ENCODE measurements around the gene CDK19. TPM values are rescaled to one million over a fixed set of nuclear protein-coding genes. Genes with fewer than 3 reads are reported as not detected.

Gene CDK19
- total RNA-seq, 4 donors from 2014 or later, result 10.8 to 13.2 (median 12.1) TPM

DNA sequence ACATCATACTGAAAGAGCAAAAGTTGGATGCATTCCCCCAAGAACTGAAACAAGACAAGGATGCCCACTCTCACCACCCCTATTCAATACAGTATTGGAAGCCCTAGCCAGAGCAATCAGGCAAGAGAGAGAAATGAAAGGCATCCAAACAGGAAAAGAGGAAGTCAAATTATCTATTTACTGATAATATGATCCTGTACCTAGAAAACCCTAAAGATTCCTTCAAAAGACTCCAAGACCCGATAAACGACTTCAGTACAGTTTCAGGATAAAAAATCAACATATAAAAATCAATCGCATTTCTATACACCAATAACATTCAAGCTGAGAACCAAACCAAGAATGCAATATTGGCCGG, 14.5 kb downstream of the CDK19 start:
- intact Hi-C loops (cut with DNase I), result no loop called here
- TF ChIP-seq, protein P1, sequence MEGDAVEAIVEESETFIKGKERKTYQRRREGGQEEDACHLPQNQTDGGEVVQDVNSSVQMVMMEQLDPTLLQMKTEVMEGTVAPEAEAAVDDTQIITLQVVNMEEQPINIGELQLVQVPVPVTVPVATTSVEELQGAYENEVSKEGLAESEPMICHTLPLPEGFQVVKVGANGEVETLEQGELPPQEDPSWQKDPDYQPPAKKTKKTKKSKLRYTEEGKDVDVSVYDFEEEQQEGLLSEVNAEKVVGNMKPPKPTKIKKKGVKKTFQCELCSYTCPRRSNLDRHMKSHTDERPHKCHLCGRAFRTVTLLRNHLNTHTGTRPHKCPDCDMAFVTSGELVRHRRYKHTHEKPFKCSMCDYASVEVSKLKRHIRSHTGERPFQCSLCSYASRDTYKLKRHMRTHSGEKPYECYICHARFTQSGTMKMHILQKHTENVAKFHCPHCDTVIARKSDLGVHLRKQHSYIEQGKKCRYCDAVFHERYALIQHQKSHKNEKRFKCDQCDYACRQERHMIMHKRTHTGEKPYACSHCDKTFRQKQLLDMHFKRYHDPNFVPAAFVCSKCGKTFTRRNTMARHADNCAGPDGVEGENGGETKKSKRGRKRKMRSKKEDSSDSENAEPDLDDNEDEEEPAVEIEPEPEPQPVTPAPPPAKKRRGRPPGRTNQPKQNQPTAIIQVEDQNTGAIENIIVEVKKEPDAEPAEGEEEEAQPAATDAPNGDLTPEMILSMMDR (IDR thresholded peaks at IDR 0.05), result no peak
- no peak for TF ChIP-seq POLR2A (IDR thresholded peaks at IDR 0.05)
- Histone ChIP-seq H3K27ac (no peak overlapping the region), H3K4me3 (no peak overlapping the region), H3K27me3 (no peaks in the 10 kb centered on the region), H3K4me1 (no peaks in the 10 kb centered on the region), H3K9me3 (no peaks in the 10 kb centered on the region), H3K36me3 (no peaks in the 10 kb centered on the region)
- no peak for DNase-seq
- WGBS, 2 donors, result 93 to 98% methylated on average over 4 of the region's 4 CpGs

- Histone ChIP-seq H3K27me3 (no peaks in the 10 kb centered on the region), H3K36me3 (no peaks in the 10 kb centered on the region), H3K4me3 (no peak overlapping the region), H3K4me1 (no peaks in the 10 kb centered on the region), H3K9me3 (no peaks in the 10 kb centered on the region), H3K27ac (no peak overlapping the region)
- 81 to 90% methylated on average over 5 of the region's 5 CpGs for WGBS, 2 donors
- TF ChIP-seq, protein P1 (IDR thresholded peaks at IDR 0.05), result no peak
- no peak for TF ChIP-seq POLR2A (IDR thresholded peaks at IDR 0.05)
- DNase-seq, result no peak
- intact Hi-C loops (cut with DNase I), result no loop called here
These were observed 15.0 kb downstream of the CDK19 start for GRCh38 chr6:110800196-110800838.

GRCh38 chr6:110799655-110800054, 15.6 kb downstream of the CDK19 start:
- TF ChIP-seq POLR2A (IDR thresholded peaks at IDR 0.05), result no peak
- TF ChIP-seq, protein P1 (IDR thresholded peaks at IDR 0.05), result no peak
- H3K4me3 ChIP-seq, result no peak overlapping the region
- H3K36me3 ChIP-seq, result no peaks in the 10 kb centered on the region
- WGBS, 2 donors, result 89 to 90% methylated on average over 5 of the region's 5 CpGs
- no peak for DNase-seq
- H3K4me1 ChIP-seq, result no peaks in the 10 kb centered on the region
- intact Hi-C loops (cut with DNase I), result no loop called here
- no peaks in the 10 kb centered on the region for H3K27me3 ChIP-seq
- H3K27ac ChIP-seq, result no peak overlapping the region
- no peaks in the 10 kb centered on the region for H3K9me3 ChIP-seq

GRCh38 chr6:110799189-110799588, 16.1 kb downstream of the CDK19 start:
- DNase-seq, result no peak
- no peak overlapping the region for H3K4me3 ChIP-seq
- no peak overlapping the region for H3K27ac ChIP-seq
- TF ChIP-seq, protein P1 (IDR thresholded peaks at IDR 0.05), result no peak
- TF ChIP-seq POLR2A (IDR thresholded peaks at IDR 0.05), result no peak
- H3K4me1 ChIP-seq, result no peaks in the 10 kb centered on the region
- intact Hi-C loops (cut with DNase I), result no loop called here
- H3K36me3 ChIP-seq, result no peaks in the 10 kb centered on the region
- H3K9me3 ChIP-seq, result no peaks in the 10 kb centered on the region
- H3K27me3 ChIP-seq, result no peaks in the 10 kb centered on the region
- 82 to 87% methylated on average over 2 of the region's 2 CpGs for WGBS, 2 donors

DNA sequence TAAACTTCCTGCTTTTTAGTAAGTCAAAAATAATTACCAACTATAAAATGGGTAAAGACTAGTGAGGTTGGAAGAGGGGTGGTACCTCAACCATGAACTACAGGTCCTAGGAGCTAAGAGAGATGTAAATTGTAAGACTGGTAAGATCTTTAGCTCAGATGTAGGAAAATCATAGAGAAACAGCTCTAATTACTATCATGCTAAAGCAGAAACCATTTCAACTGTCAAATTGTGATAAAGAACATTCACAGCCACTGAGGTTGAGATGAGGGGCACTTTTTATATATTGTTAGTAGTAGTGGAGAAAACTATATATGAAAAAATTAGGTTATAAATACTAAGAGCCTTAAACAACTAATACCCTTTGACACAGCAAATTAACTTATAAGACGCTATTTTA, 20.0 kb downstream of the CDK19 start:
- no peaks in the 10 kb centered on the region for H3K4me1 ChIP-seq
- H3K27ac ChIP-seq, result no peak overlapping the region
- no peaks in the 10 kb centered on the region for H3K9me3 ChIP-seq
- no peaks in the 10 kb centered on the region for H3K27me3 ChIP-seq
- intact Hi-C loops (cut with DNase I), result no loop called here
- DNase-seq, result no peak
- no peak overlapping the region for H3K4me3 ChIP-seq
- WGBS, 2 donors, result 90 to 94% methylated on average over 1 of the region's 1 CpG
- TF ChIP-seq, protein P1 (IDR thresholded peaks at IDR 0.05), result no peak
- TF ChIP-seq POLR2A (IDR thresholded peaks at IDR 0.05), result no peak
- no peaks in the 10 kb centered on the region for H3K36me3 ChIP-seq
